Activated naive CD4-positive, alpha-beta T cell treated with anti-CD3 and anti-CD28 coated beads for 36 hours (primary cell): Measurements from ENCODE around the gene MOSMO. TPM values are rescaled to one million over a fixed set of nuclear protein-coding genes. Genes with fewer than 3 reads are reported as not detected.

Source experiments
- CTCF ChIA-PET: fragments of 350-600 bp; sonication (Branson Sonifier 250); formaldehyde crosslinking; loops from one replicate; lab custom pipeline; 2021; ENCODE audit warnings: antibody characterized with exemption; lab: Charles Lee
- DNase-seq: peaks from one replicate; pipeline ENCODE4 v3.0.0-alpha.2; 2020
- H3K27ac Mint-ChIP-seq: one replicate; pipeline ENCODE4 v1.8.0; 2021; ENCODE audit warnings: mild to moderate bottlenecking, mixed read lengths
- H3K27me3 Mint-ChIP-seq: one replicate; pipeline ENCODE4 v1.8.0; 2021; ENCODE audit warnings: low read depth, mixed read lengths
- H3K36me3 Mint-ChIP-seq: one replicate; pipeline ENCODE4 v1.8.0; 2021; ENCODE audit warnings: low read depth, mixed read lengths
- H3K4me1 Mint-ChIP-seq: one replicate; pipeline ENCODE4 v1.8.0; 2021; ENCODE audit warnings: low read depth, mixed read lengths
- H3K4me3 Mint-ChIP-seq: one replicate; pipeline ENCODE4 v1.8.0; 2021; ENCODE audit warnings: mild to moderate bottlenecking, moderate library complexity, mixed read lengths
- H3K9me3 Mint-ChIP-seq: one replicate; pipeline ENCODE4 v1.8.0; 2021; ENCODE audit warnings: mixed read lengths
- intact Hi-C: fragments of 100-400 bp; cut with micrococcal nuclease; formaldehyde crosslinking; loops from one replicate; pipeline ENCODE4 v1.15.1; 2023
- total RNA-seq, 2 experiments: library from RNA; stranded (reverse); gene quantifications; one replicate each; pipeline ENCODE4 v1.2.3, GENCODE V29; 2021

The MOSMO gene
- 1 to 10 TPM; 6.5 to 6.7 TPM for total RNA-seq

DNA sequence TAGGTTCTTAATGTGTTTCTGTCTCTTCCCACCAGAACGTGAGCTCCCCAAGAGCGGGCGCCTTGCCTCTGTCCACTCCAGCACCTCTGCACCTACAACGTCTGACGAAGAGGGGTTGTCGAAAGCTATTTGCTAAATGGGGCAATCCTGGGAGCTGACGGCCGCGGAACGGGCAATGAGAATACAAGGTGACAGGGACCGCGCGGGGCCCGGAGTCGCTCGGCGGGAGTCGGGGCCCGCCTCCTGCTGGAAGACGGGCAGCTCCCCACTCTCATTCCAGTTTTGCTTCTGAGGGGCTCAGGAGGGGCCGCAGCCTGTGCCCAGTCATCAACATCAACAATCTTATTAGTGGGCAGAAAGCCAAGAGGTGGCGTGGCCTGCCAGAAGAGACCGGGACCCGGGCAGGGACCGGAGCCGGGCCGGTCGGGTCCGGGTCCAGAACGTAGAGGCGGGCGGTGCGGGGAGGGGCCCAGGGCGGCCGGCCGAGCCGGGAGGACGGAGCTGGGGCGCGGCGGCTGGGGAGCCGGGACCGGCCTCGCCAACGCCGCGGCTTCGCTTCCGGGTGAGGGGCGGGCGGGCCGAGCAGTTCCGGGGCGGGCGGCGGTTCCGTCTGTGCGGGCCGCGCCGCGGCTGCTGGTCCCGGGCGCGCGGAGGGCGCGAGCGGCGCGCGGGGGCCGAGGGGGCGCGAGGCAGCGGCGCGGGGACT is at the start of gene MOSMO:
Gene MOSMO (plus strand): TSS at position 603 of the 706 bp plus-strand sequence. CDS start 191 bp downstream, outside the sequence.
- H3K27ac Mint-ChIP-seq: peak within 1 kb of the TSS; percentile 73

DNA sequence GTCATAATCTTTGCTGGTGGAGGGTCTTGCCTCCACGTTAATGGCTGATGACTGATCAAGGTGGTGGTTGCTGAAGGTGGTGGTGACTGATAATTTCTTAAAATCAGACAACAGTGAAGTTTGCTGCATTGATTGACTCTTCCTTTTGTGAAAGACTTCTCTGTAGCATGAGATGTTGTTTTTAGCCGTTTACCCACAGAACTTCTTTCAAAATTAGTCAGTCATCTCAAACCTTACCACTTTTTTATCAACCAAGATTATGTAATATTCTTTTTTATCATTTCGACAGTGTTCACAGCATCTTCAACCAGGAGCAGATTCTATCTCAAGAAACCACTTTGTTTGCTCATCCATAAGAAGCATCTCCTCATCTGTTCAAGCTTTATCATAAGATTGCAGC is 48.9 kb upstream of the MOSMO start:
- peaks cover 31% of the 10 kb centered on the region for H3K4me1 Mint-ChIP-seq
- CTCF ChIA-PET: interaction anchor here (1.9 kb wide), 1 partner anchor 119 kb away, joined by 4 read pairs; no protein-coding TSS in a partner anchor
- H3K9me3 Mint-ChIP-seq: no peaks in the 10 kb centered on the region
- H3K36me3 Mint-ChIP-seq: peaks cover 38% of the 10 kb centered on the region
- intact Hi-C loops: no loop called here
- H3K4me3 Mint-ChIP-seq: no peak overlapping the region
- no peak overlapping the region for H3K27ac Mint-ChIP-seq
- no peak for DNase-seq
- no peaks in the 10 kb centered on the region for H3K27me3 Mint-ChIP-seq

More for the DNA sequence above, at the start of gene MOSMO:
- Mint-ChIP-seq H3K27me3 (no peaks in the 10 kb centered on the region), H3K36me3 (no peaks in the 10 kb centered on the region), H3K4me3 (peak within 1 kb of the TSS; percentile 85), H3K9me3 (no peaks in the 10 kb centered on the region), H3K4me1 (peaks cover 40% of the 10 kb centered on the region)
- CTCF ChIA-PET: interaction anchor here (0.6 to 17.2 kb wide), 6 partner anchors 9 to 850 kb away, joined by 3 to 308 read pairs (median 8); no protein-coding TSS in a partner anchor
- peak; percentile 64 for DNase-seq
- intact Hi-C loops: loop anchor here (2.0 kb wide), 1 partner anchor 55 kb away; the partner anchor contains the start of gene UQCRC2

DNA sequence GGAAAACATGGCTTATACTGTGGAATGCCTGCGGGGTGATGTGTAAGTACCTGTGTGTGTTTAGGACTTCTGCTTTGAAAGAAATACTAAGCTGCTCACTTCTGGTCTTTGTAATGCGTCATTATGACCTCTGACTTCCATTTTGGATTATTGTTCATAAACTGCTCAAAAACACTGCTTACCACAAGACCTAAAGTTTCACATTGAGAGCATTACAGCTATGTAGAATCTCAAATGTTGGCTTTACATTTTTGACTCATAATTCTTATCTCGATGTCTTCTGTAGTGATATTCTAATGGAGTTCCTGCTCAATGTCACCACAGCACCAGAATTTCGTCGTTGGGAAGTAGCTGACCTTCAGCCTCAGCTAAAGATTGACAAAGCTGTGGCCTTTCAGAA is 45.4 kb upstream of the MOSMO start:
- Mint-ChIP-seq H3K36me3 (peaks cover 46% of the 10 kb centered on the region), H3K4me3 (no peak overlapping the region), H3K27me3 (no peaks in the 10 kb centered on the region), H3K9me3 (no peaks in the 10 kb centered on the region), H3K27ac (no peak overlapping the region), H3K4me1 (peaks cover 8% of the 10 kb centered on the region)
- no peak for DNase-seq
- intact Hi-C loops: loop anchor here (5.0 kb wide), 1 partner anchor 1185 kb away; the partner anchor contains the start of gene USP31
- CTCF ChIA-PET: interaction anchor here (0.7 to 1.3 kb wide), 2 partner anchors 16 to 115 kb away, joined by 3 to 4 read pairs; no protein-coding TSS in a partner anchor

DNA sequence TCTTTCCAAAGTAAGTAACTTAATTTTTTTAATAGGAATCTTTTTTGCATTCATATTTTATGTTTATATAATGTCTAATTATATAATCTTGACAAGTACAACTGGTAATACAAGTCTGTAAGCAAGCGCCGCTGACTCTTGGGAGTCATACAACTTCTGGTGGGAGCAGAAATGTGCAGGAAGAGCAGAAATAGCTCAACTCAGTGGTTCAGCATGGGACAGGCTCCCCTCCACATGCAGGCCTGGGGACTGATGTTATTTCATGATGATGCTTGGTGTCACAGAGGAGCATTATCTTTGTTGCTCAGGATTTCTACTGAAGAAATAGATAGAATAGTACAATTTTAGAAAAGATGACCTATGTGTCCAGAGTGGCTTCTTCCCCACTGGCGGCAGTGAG is 44.0 kb upstream of the MOSMO start:
- CTCF ChIA-PET: no interaction called here
- no peaks in the 10 kb centered on the region for H3K9me3 Mint-ChIP-seq

DNA sequence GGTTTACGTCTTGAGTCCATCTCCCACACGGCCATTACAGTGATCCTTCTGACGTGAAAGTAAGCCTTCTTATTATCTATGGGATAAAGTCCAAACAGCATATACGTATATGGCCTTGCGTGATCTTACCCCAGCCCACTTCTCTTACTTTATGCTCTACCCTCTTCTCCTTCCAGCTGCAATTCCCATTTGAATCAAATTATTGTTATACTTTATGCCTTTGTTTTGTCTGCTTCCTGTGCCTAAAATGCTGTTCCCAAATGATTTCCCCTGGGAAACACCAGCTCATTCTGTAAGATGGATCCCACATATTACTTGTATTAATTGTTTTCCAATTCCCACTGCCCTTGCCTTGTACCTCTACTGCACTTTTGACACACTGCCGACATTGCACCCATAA is 43.6 kb upstream of the MOSMO start:
- DNase-seq: no peak
- H3K27ac Mint-ChIP-seq: no peak overlapping the region
- intact Hi-C loops: loop anchor here (5.0 kb wide), 1 partner anchor 1183 kb away; the partner anchor contains the start of gene USP31
- H3K27me3 Mint-ChIP-seq: no peaks in the 10 kb centered on the region
- H3K36me3 Mint-ChIP-seq: peaks cover 38% of the 10 kb centered on the region
- no peak overlapping the region for H3K4me3 Mint-ChIP-seq
- H3K4me1 Mint-ChIP-seq: peaks cover under 1% of the 10 kb centered on the region
- CTCF ChIA-PET: interaction anchor here (0.6 kb wide), 1 partner anchor 26 kb away, joined by 4 read pairs; no protein-coding TSS in a partner anchor
- H3K9me3 Mint-ChIP-seq: no peaks in the 10 kb centered on the region

More for the DNA sequence above, 44.0 kb upstream of the MOSMO start:
- H3K4me1 Mint-ChIP-seq: peaks cover 2% of the 10 kb centered on the region
- H3K27me3 Mint-ChIP-seq: no peaks in the 10 kb centered on the region
- peaks cover 42% of the 10 kb centered on the region for H3K36me3 Mint-ChIP-seq
- H3K4me3 Mint-ChIP-seq: no peak overlapping the region
- intact Hi-C loops: loop anchor here (5.0 kb wide), 1 partner anchor 1183 kb away; the partner anchor contains the start of gene USP31
- no peak for DNase-seq
- no peak overlapping the region for H3K27ac Mint-ChIP-seq

DNA sequence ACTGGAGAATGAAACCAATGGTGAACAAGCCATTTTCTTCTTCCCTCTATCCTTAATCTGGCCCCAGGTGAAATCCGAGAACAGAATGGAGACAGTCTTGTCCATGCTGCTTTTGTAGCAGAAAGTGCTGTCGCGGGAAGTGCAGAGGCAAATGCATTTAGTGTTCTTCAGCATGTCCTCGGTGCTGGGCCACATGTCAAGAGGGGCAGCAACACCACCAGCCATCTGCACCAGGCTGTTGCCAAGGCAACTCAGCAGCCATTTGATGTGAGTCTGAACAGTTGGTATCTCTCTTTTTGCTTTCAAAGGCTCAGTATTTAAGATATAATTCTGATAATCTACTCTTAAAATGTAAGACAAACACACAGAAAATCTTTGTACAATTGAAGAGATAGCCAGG is 36.1 kb upstream of the MOSMO start:
- Mint-ChIP-seq H3K27me3 (no peaks in the 10 kb centered on the region), H3K36me3 (peaks cover 16% of the 10 kb centered on the region), H3K4me3 (no peak overlapping the region), H3K9me3 (no peaks in the 10 kb centered on the region), H3K27ac (no peak overlapping the region), H3K4me1 (no peaks in the 10 kb centered on the region)
- DNase-seq: no peak
- CTCF ChIA-PET: interaction anchor here (0.7 kb wide), 1 partner anchor 15 kb away, joined by 3 read pairs; no protein-coding TSS in a partner anchor
- intact Hi-C loops: no loop called here

DNA sequence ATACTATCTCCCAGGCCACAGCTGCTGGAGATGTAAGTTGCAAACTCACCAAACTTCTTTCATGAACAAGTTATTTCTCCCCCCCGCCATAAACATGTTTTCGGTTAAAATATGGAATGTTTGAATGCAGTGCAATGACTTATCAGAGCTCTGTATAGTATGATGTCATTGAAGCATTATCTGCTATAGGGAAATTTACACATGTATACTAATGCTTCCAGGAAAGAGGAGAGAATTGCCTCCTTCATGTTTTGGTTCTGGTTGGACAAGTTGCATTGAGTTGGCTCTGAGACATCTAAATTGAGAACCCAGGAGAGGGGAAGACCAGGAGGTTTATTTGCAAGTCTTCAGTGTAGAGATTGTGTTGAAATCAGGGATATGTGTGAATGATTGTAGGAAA is 34.0 kb upstream of the MOSMO start:
- CTCF ChIA-PET: no interaction called here
- H3K36me3 Mint-ChIP-seq: peaks cover 25% of the 10 kb centered on the region
- intact Hi-C loops: no loop called here
- no peak overlapping the region for H3K4me3 Mint-ChIP-seq
- no peaks in the 10 kb centered on the region for H3K27me3 Mint-ChIP-seq
- no peak overlapping the region for H3K27ac Mint-ChIP-seq
- no peaks in the 10 kb centered on the region for H3K4me1 Mint-ChIP-seq
- no peaks in the 10 kb centered on the region for H3K9me3 Mint-ChIP-seq
- DNase-seq: no peak

DNA sequence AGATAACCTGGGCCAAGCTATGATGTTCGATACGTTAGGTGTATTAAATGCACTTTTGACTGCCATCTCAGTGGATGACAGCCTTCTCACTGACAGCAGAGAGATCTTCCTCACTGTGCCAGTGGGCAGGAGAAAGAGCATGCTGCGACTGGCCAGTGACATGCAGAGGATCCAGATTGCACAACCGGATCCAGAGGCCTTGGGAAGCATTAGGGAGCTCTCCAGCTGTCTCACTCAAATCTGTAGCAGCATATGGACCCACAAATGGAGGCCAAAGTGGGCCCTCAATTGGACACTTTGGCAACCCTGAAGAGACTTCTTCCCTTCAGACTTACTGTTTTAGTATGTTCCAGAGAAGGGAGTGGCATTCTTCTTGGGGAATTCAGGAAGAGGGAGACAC is 27.9 kb upstream of the MOSMO start:
- no peak for DNase-seq
- H3K36me3 Mint-ChIP-seq: peaks cover 30% of the 10 kb centered on the region
- H3K4me3 Mint-ChIP-seq: no peak overlapping the region
- intact Hi-C loops: no loop called here
- CTCF ChIA-PET: interaction anchor here (1.2 to 2.1 kb wide), 2 partner anchors 10 to 97 kb away, joined by 4 to 6 read pairs; no protein-coding TSS in a partner anchor
- no peaks in the 10 kb centered on the region for H3K27me3 Mint-ChIP-seq
- H3K9me3 Mint-ChIP-seq: no peaks in the 10 kb centered on the region
- no peak overlapping the region for H3K27ac Mint-ChIP-seq
- no peaks in the 10 kb centered on the region for H3K4me1 Mint-ChIP-seq

DNA sequence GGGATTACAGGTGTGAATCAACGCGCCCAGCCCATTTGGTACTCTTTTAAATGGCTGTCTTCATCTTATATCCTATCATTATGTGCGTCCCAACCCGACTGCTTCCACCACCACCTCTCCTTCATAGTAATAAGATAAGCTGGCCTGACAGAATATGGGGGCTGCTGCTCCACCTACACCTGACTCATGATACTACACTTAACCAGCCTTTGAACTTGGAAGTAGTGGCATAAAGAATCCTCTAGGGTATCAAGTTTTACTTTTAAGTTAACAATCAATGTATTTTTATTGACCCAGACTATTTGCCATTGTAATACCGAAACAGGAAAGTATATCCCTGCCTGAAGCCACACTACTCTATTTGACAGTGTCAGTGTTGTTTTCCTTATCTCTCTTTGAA is 25.8 kb upstream of the MOSMO start:
- Mint-ChIP-seq H3K27ac (no peak overlapping the region), H3K27me3 (no peaks in the 10 kb centered on the region), H3K36me3 (peaks cover 25% of the 10 kb centered on the region), H3K4me1 (no peaks in the 10 kb centered on the region), H3K4me3 (no peak overlapping the region), H3K9me3 (no peaks in the 10 kb centered on the region)
- intact Hi-C loops: no loop called here
- no peak for DNase-seq
- CTCF ChIA-PET: interaction anchor here (1.0 kb wide), 1 partner anchor 22 kb away, joined by 3 read pairs; no protein-coding TSS in a partner anchor

DNA sequence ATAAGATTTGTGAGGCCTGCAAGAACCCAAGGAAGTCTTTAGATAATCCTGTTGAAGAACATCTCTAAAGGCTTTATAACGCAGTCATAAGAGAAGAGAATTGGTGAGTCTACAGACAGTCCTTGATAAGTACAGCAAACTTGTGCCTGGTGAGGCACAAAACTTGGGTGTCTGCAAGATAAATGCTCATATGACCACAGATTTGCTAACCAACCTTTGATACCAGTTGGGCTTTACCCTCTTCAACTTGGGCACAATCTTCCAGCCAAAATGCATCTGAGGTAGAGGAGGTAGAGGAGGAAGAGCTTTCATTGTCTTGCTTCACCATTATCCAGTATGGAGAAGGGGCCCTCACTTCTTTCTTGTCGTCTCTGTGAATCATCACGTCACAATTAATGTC is 23.8 kb upstream of the MOSMO start:
- Mint-ChIP-seq H3K4me3 (no peak overlapping the region), H3K9me3 (no peaks in the 10 kb centered on the region), H3K27ac (no peak overlapping the region), H3K36me3 (peaks cover 19% of the 10 kb centered on the region), H3K4me1 (no peaks in the 10 kb centered on the region), H3K27me3 (no peaks in the 10 kb centered on the region)
- intact Hi-C loops: no loop called here
- DNase-seq: no peak
- CTCF ChIA-PET: no interaction called here

DNA sequence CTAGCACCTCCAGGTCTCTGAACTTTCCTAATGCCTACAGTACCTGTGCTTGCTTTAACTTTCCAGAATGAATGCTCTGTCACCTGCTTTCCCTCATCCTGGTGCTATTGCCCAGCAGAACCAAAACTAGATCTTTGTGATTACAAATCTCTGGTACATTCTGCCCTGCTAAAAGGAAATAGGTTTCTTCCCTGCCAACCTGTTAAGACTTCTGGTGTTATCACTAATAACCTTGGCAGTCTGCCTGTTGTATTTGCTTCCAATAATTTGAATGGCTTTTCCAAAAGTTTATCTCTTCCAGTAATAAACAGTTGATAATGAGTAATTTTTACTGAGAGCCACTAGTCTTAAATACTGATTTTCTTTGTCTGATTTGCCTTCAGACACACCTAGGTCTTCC is 22.4 kb upstream of the MOSMO start:
- Mint-ChIP-seq H3K27ac (no peak overlapping the region), H3K27me3 (no peaks in the 10 kb centered on the region), H3K9me3 (no peaks in the 10 kb centered on the region), H3K4me3 (no peak overlapping the region), H3K36me3 (peaks cover 13% of the 10 kb centered on the region), H3K4me1 (no peaks in the 10 kb centered on the region)
- CTCF ChIA-PET: no interaction called here
- intact Hi-C loops: no loop called here
- DNase-seq: no peak

DNA sequence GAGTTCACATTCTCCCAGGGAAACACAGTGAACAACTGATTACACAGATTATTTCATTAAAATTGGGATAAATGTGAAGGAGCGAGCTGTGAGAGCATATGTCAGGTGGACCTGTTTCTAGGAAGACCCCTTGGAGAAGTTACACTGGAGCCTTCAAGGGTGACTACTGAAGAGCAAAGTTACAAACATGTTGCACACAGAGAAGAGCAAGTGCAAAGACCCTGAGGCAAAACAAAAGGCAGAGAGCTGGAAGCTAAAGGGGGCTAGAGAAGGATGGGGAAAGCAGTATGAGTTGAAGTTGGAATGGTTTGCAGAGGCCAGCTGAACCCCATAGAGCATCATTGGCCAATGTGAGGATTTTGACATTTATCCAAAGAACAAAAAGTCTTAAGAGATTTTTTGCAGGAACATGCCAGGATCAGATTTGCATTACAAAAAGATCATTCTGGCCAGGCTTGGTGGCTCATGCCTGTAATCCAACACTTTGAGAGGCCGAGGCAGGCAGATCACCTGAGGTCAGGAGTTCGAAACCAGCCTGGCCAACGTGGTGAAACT is 21.1 kb upstream of the MOSMO start:
- no peaks in the 10 kb centered on the region for H3K9me3 Mint-ChIP-seq
- H3K27me3 Mint-ChIP-seq: no peaks in the 10 kb centered on the region
- peaks cover 5% of the 10 kb centered on the region for H3K4me1 Mint-ChIP-seq
- peaks cover 11% of the 10 kb centered on the region for H3K36me3 Mint-ChIP-seq
- no peak overlapping the region for H3K27ac Mint-ChIP-seq
- intact Hi-C loops: no loop called here
- H3K4me3 Mint-ChIP-seq: no peak overlapping the region
- CTCF ChIA-PET: no interaction called here
- no peak for DNase-seq
